CD14-positive monocyte (primary cell): ENCODE data around the gene NEIL3. TPM values are rescaled to one million over a fixed set of nuclear protein-coding genes. Genes with fewer than 3 reads are reported as not detected.
A peak's percentile ranks its signal among the peaks of the same experiment; 100 is the strongest.

ENCODE experiments used
- DNase-seq, 3 donors: peaks; one replicate each; pipeline ENCODE4 v3.0.0-alpha.2; 2011 to 2022
- H2AFZ ChIP-seq: 2 replicates; pipeline ENCODE4 v1.6.0; 2012; ENCODE audit warnings: mild to moderate bottlenecking, low read depth, low read length, inconsistent platforms; ENCODE audit not compliant: insufficient read depth, poor library complexity, severe bottlenecking
- H3K27ac ChIP-seq, 2 donors: 1 replicate in 1 of 2; 2 replicates in 1 of 2; pipeline ENCODE4 v1.5.1; 2012 to 2013; ENCODE audit warnings: low read length in 2 of 2, control low read depth in 1 of 2, inconsistent platforms in 1 of 2, low read depth in 1 of 2, mild to moderate bottlenecking in 1 of 2
- H3K27me3 ChIP-seq, 2 donors: one replicate each; pipeline versions ENCODE4 v1.6.0 to v1.6.1; 2011 to 2013; ENCODE audit warnings: low read length in 2 of 2; ENCODE audit not compliant: control insufficient read depth in 2 of 2, insufficient read depth in 2 of 2
- H3K36me3 ChIP-seq, 2 donors: replicated peaks in 1 of 2; 1 replicate in 1 of 2; 2 replicates in 1 of 2; pipeline versions ENCODE4 v1.5.1 to v1.6.1; 2012 to 2013; ENCODE audit warnings: low read length in 2 of 2, control low read depth in 1 of 2, inconsistent platforms in 1 of 2, mild to moderate bottlenecking in 1 of 2; ENCODE audit not compliant: insufficient read depth in 2 of 2, control insufficient read depth in 1 of 2
- H3K4me1 ChIP-seq, 2 donors: 1 replicate in 1 of 2; 2 replicates in 1 of 2; pipeline versions ENCODE4 v1.5.1 to v1.6.1; 2012 to 2013; ENCODE audit warnings: low read length in 2 of 2, control low read depth in 1 of 2, inconsistent platforms in 1 of 2, mild to moderate bottlenecking in 1 of 2, moderate library complexity in 1 of 2; ENCODE audit not compliant: insufficient read depth in 2 of 2, control insufficient read depth in 1 of 2
- H3K4me2 ChIP-seq: replicated peaks from 2 replicates; pipeline ENCODE3; 2012; ENCODE audit warnings: low read length, moderate library complexity, mild to moderate bottlenecking; ENCODE audit not compliant: poor library complexity, severe bottlenecking; ENCODE audit errors: extremely low read depth
- H3K4me3 ChIP-seq, 3 experiments: fragments of 200-600 bp in 1 of 3; sonication (generic) in 1 of 3; replicated peaks in 1 of 3; 1 replicate in 2 of 3; 2 replicates in 1 of 3; pipeline ENCODE4 v1.5.1; 2011 to 2013; ENCODE audit warnings: low read length in 3 of 3, mild to moderate bottlenecking in 3 of 3, control low read depth in 2 of 3, low read depth in 2 of 3, inconsistent platforms in 1 of 3, moderate library complexity in 1 of 3
- H3K79me2 ChIP-seq: 2 replicates; pipeline ENCODE4 v1.6.0; 2012; ENCODE audit warnings: mild to moderate bottlenecking, control low read depth, inconsistent platforms, low read length, moderate library complexity; ENCODE audit not compliant: insufficient read depth
- H3K9ac ChIP-seq: 2 replicates; pipeline ENCODE4 v1.6.0; 2017; ENCODE audit warnings: low read length, mild to moderate bottlenecking; ENCODE audit not compliant: insufficient read depth, poor library complexity, severe bottlenecking
- H3K9me3 ChIP-seq, 2 donors: replicated peaks in 1 of 2; 1 replicate in 1 of 2; 2 replicates in 1 of 2; pipeline versions ENCODE4 v1.5.1 to v1.6.1; 2012 to 2013; ENCODE audit warnings: low read length in 2 of 2, control low read depth in 1 of 2; ENCODE audit not compliant: control insufficient read depth in 1 of 2, insufficient read depth in 1 of 2
- H4K20me1 ChIP-seq: 2 replicates; pipeline ENCODE4 v1.6.0; 2012; ENCODE audit warnings: mild to moderate bottlenecking, low read length, control low read depth, moderate library complexity; ENCODE audit not compliant: insufficient read depth
- H3K27ac Mint-ChIP-seq, 7 donors: one replicate each; pipeline ENCODE4 v1.8.0; 2020; ENCODE audit warnings: mild to moderate bottlenecking in 7 of 7, mixed read lengths in 7 of 7, moderate library complexity in 6 of 7, inconsistent platforms in 2 of 7
- H3K27me3 Mint-ChIP-seq, 3 donors: one replicate each; pipeline ENCODE4 v1.8.0; 2021 to 2022; ENCODE audit warnings: low read depth in 3 of 3, mild to moderate bottlenecking in 3 of 3, mixed read lengths in 3 of 3, moderate library complexity in 3 of 3, inconsistent platforms in 1 of 3
- H3K36me3 Mint-ChIP-seq, 2 donors: one replicate each; pipeline ENCODE4 v1.8.0; 2020; ENCODE audit warnings: mixed read lengths in 2 of 2, inconsistent platforms in 1 of 2, mild to moderate bottlenecking in 1 of 2
- H3K4me1 Mint-ChIP-seq: one replicate; pipeline ENCODE4 v1.8.0; 2020; ENCODE audit warnings: mild to moderate bottlenecking, mixed read lengths
- H3K4me3 Mint-ChIP-seq, 2 donors: one replicate each; pipeline ENCODE4 v1.8.0; 2020; ENCODE audit warnings: mild to moderate bottlenecking in 2 of 2, mixed read lengths in 2 of 2, moderate library complexity in 1 of 2
- H3K9me3 Mint-ChIP-seq, 7 donors: one replicate each; pipeline ENCODE4 v1.8.0; 2020 to 2022; ENCODE audit warnings: mixed read lengths in 7 of 7, mild to moderate bottlenecking in 6 of 7, moderate library complexity in 6 of 7, inconsistent platforms in 2 of 7
- CTCF ChIP-seq: fragments of 200-600 bp; IDR thresholded peaks from one replicate; pipeline ENCODE4 v1.8.0; 2022; ENCODE audit warnings: antibody characterized with exemption, mild to moderate bottlenecking
- WGBS: methylation state at CpG from one replicate; pipeline ENCODE4 v1.1.5; 2013; ENCODE audit warnings: missing lambda C conversion rate; ENCODE audit not compliant: insufficient coverage; 5-methylcytosine and 5-hydroxymethylcytosine counted together
- intact Hi-C, 2 donors: fragments of 100-400 bp; cut with micrococcal nuclease; formaldehyde crosslinking; loops; one replicate each; pipeline versions ENCODE4 v1.15.0 to v1.15.1; 2023
- polyA plus RNA-seq, 3 donors: library from polyadenylated mRNA; depleted of rRNA in 1 of 3; unstranded in 2 of 3; stranded (reverse) in 1 of 3; fragments of 300-500 nt in 2 of 3; fragments of >200 nt in 1 of 3; fragmentation: Illumina TruSeq in 2 of 3; gene quantifications; 1 replicate in 2 of 3; 2 replicates in 1 of 3; pipeline ENCODE4 v1.2.3, GENCODE V29; 2012 to 2021

Gene NEIL3
- polyA plus RNA-seq, 3 donors: 0.70 to 0.85 TPM; not detected in 1

GRCh38 chr4:177292171-177292570 is 17.5 kb upstream of the NEIL3 start:
- no peak overlapping the region for H3K4me2 ChIP-seq
- no peak for DNase-seq
- H3K79me2 ChIP-seq: no peaks in the 10 kb centered on the region
- Mint-ChIP-seq H3K27me3 (peaks cover 0 to 3% (median 2%) of the 10 kb centered on the region in 3 donors), H3K4me3 (no peak overlapping the region), H3K27ac (no peak overlapping the region), H3K9me3 (peaks cover 0 to 6% (median 3%) of the 10 kb centered on the region in 7 donors), H3K36me3 (no peaks in the 10 kb centered on the region), H3K4me1 (peaks cover 27% of the 10 kb centered on the region)
- H3K9me3 ChIP-seq: peaks cover 0 to 3% of the 10 kb centered on the region in 2 donors
- no peak for TF ChIP-seq CTCF
- peak overlapping the region; percentile 5 for H2AFZ ChIP-seq
- no CpG with 5 or more reads among the region's 2 CpGs for WGBS
- no peaks in the 10 kb centered on the region for H4K20me1 ChIP-seq
- H3K4me3 ChIP-seq: no peak overlapping the region
- H3K36me3 ChIP-seq: no peaks in the 10 kb centered on the region
- H3K9ac ChIP-seq: no peak overlapping the region
- H3K27me3 ChIP-seq: no peaks in the 10 kb centered on the region
- H3K4me1 ChIP-seq: peaks cover 19 to 29% of the 10 kb centered on the region in 2 donors
- no peak overlapping the region for H3K27ac ChIP-seq
- intact Hi-C loops: no loop called here

- H3K9ac ChIP-seq: peak overlapping the region; percentile 33
- H3K36me3 ChIP-seq: no peaks in the 10 kb centered on the region
- H3K4me1 Mint-ChIP-seq: peaks cover 23% of the 10 kb centered on the region
- H3K4me3 ChIP-seq: peak overlapping the region in 1 of 3 experiments; percentile 48
- H3K27ac Mint-ChIP-seq: peak overlapping the region; percentile 60 to 86 (median 78)
- peak overlapping the region; percentile 67 for H3K4me2 ChIP-seq
- H4K20me1 ChIP-seq: no peaks in the 10 kb centered on the region
- H3K27me3 ChIP-seq: no peaks in the 10 kb centered on the region
- WGBS: 33% methylated on average over 3 of the region's 5 CpGs
- H3K27ac ChIP-seq: peak overlapping the region; percentile 23 to 68
- intact Hi-C loops: no loop called here
- H3K9me3 ChIP-seq: peaks cover 9% of the 10 kb centered on the region in 2 donors
- DNase-seq: peak in 1 of 3 donors; percentile 12
- no peak for TF ChIP-seq CTCF
- peak overlapping the region; percentile 64 to 93 for H3K4me3 Mint-ChIP-seq
- peaks cover 17 to 26% of the 10 kb centered on the region in 2 donors for H3K4me1 ChIP-seq
- H3K79me2 ChIP-seq: no peaks in the 10 kb centered on the region
- H2AFZ ChIP-seq: peak overlapping the region; percentile 66
- peaks cover 0 to 3% (median 2%) of the 10 kb centered on the region in 3 donors for H3K27me3 Mint-ChIP-seq
- H3K36me3 Mint-ChIP-seq: no peaks in the 10 kb centered on the region
- H3K9me3 Mint-ChIP-seq: peaks cover 5 to 12% (median 10%) of the 10 kb centered on the region in 7 donors
Measured at GRCh38 chr4:177293208-177294033, 16.3 kb upstream of the NEIL3 start.
